HEK293 (cell line): ENCODE data around the gene TNFRSF8.

Experiments
- CTCF ChIA-PET: fragments of 350-600 bp; formaldehyde crosslinking; extraction: SDS; loops from one replicate; lab custom pipeline; 2021; ENCODE audit warnings: antibody characterized with exemption; lab: Yijun Ruan, JAX
- POLR2A ChIA-PET: fragments of 300-600 bp; formaldehyde crosslinking; extraction: SDS; loops from one replicate; lab custom pipeline; 2020; ENCODE audit warnings: antibody characterized with exemption, inconsistent platforms; lab: Yijun Ruan, JAX
- H3K27ac ChIP-seq: fragments of 200-500 bp; sonication (Bioruptor generic); 2 replicates; pipeline ENCODE4 v1.5.1; 2014; ENCODE audit warnings: low read depth, low read length, control low read depth, inconsistent platforms; ENCODE audit errors: extremely low read depth
- H3K36me3 ChIP-seq, 2 experiments: fragments of 200-500 bp in 1 of 2; sonication (Bioruptor generic) in 1 of 2; 1 replicate in 1 of 2; 2 replicates in 1 of 2; pipeline ENCODE4 v1.5.1; 2014 to 2017; ENCODE audit warnings: inconsistent platforms in 2 of 2, low read length in 2 of 2; ENCODE audit not compliant: control insufficient read depth in 2 of 2, insufficient read depth in 1 of 2
- H3K4me1 ChIP-seq: fragments of 200-500 bp; sonication (Bioruptor generic); 2 replicates; pipeline ENCODE4 v1.5.1; 2014; ENCODE audit warnings: mild to moderate bottlenecking, low read length, inconsistent platforms; ENCODE audit not compliant: control insufficient read depth, insufficient read depth
- H3K4me3 ChIP-seq: 2 replicates; pipeline ENCODE4 v1.5.1; 2011; ENCODE audit warnings: low read depth, mild to moderate bottlenecking, control low read depth, low read length, moderate library complexity
- H3K9me3 ChIP-seq: fragments of 200-500 bp; sonication (Bioruptor generic); 2 replicates; pipeline ENCODE4 v1.5.1; 2014; ENCODE audit warnings: low read depth, low read length, inconsistent platforms; ENCODE audit not compliant: control insufficient read depth, insufficient read depth
- AEBP2 ChIP-seq: fragments of 450-650 bp; formaldehyde crosslinking; IDR thresholded peaks from 2 replicates; pipeline ENCODE4 v1.5.1; 2016; ENCODE audit warnings: missing biosample characterization, missing genetic modification characterization, borderline replicate concordance
- GLI2 ChIP-seq: fragments of 450-650 bp; formaldehyde crosslinking; IDR thresholded peaks from 2 replicates; pipeline ENCODE4; 2017; ENCODE audit warnings: missing biosample characterization, missing genetic modification characterization, low read depth, borderline replicate concordance
- KLF9 ChIP-seq: fragments of 450-650 bp; formaldehyde crosslinking; IDR thresholded peaks from 2 replicates; pipeline ENCODE4 v1.5.1; 2016; ENCODE audit warnings: missing biosample characterization, missing genetic modification characterization, low read depth
- MZF1 ChIP-seq: fragments of 450-650 bp; formaldehyde crosslinking; IDR thresholded peaks from 2 replicates; pipeline ENCODE4 v1.5.1; 2017; ENCODE audit warnings: missing biosample characterization, missing genetic modification characterization, borderline replicate concordance
- PRDM1 ChIP-seq: fragments of 450-650 bp; formaldehyde crosslinking; IDR thresholded peaks from 2 replicates; pipeline ENCODE4; 2016; ENCODE audit warnings: missing biosample characterization, missing genetic modification characterization
- REPIN1 ChIP-seq: fragments of 450-650 bp; formaldehyde crosslinking; IDR thresholded peaks from 2 replicates; pipeline ENCODE4 v1.5.1; 2017; ENCODE audit warnings: missing biosample characterization, missing genetic modification characterization, low read depth
- ZNF121 ChIP-seq: fragments of 450-650 bp; formaldehyde crosslinking; IDR thresholded peaks from 2 replicates; pipeline ENCODE4 v1.5.1; 2016; ENCODE audit warnings: missing biosample characterization, missing genetic modification characterization
- ZNF146 ChIP-seq: fragments of 450-650 bp; formaldehyde crosslinking; IDR thresholded peaks from 2 replicates; pipeline ENCODE4 v1.5.1; 2016; ENCODE audit warnings: missing biosample characterization, missing genetic modification characterization
- ZNF155 ChIP-seq: fragments of 450-650 bp; formaldehyde crosslinking; IDR thresholded peaks from 2 replicates; pipeline ENCODE4 v1.5.1; 2016; ENCODE audit warnings: missing biosample characterization, missing genetic modification characterization
- ZNF2 ChIP-seq: fragments of 450-650 bp; formaldehyde crosslinking; IDR thresholded peaks from 2 replicates; pipeline ENCODE4 v1.5.1; 2016; ENCODE audit warnings: missing biosample characterization, missing genetic modification characterization
- ZNF248 ChIP-seq: fragments of 450-650 bp; formaldehyde crosslinking; IDR thresholded peaks from 2 replicates; pipeline ENCODE4 v1.5.1; 2017; ENCODE audit warnings: missing biosample characterization, missing genetic modification characterization
- ZNF274 ChIP-seq, 2 experiments: fragments of 200-500 bp in 1 of 2; fragments of 450-650 bp in 1 of 2; sonication (Bioruptor generic) in 1 of 2; formaldehyde crosslinking in 1 of 2; IDR thresholded peaks; 2 replicates each; pipeline versions ENCODE4 v1.5.1 to v1.6.1; 2014 to 2016; ENCODE audit warnings: borderline replicate concordance in 1 of 2, inconsistent platforms in 1 of 2, low read length in 1 of 2, missing biosample characterization in 1 of 2, missing genetic modification characterization in 1 of 2
- ZNF324 ChIP-seq: fragments of 450-650 bp; formaldehyde crosslinking; IDR thresholded peaks from 2 replicates; pipeline ENCODE4 v1.5.1; 2016; ENCODE audit warnings: missing biosample characterization, missing genetic modification characterization
- ZNF362 ChIP-seq: fragments of 450-650 bp; formaldehyde crosslinking; IDR thresholded peaks from 2 replicates; pipeline ENCODE4 v1.5.1; 2016; ENCODE audit warnings: missing biosample characterization, missing genetic modification characterization
- ZNF398 ChIP-seq: fragments of 450-650 bp; formaldehyde crosslinking; IDR thresholded peaks from 2 replicates; pipeline ENCODE4 v1.5.1; 2017; ENCODE audit warnings: missing biosample characterization, missing genetic modification characterization
- ZNF518A ChIP-seq: fragments of 450-650 bp; formaldehyde crosslinking; conservative IDR thresholded peaks from 2 replicates; pipeline ENCODE4 v1.5.1; 2016; ENCODE audit warnings: low read depth, missing biosample characterization, missing genetic modification characterization
- ZNF529 ChIP-seq: fragments of 450-650 bp; formaldehyde crosslinking; IDR thresholded peaks from 2 replicates; pipeline ENCODE4 v1.5.1; 2017; ENCODE audit warnings: missing genetic modification characterization, missing biosample characterization; ENCODE audit not compliant: insufficient replicate concordance
- ZNF768 ChIP-seq: fragments of 450-650 bp; formaldehyde crosslinking; IDR thresholded peaks from 2 replicates; pipeline ENCODE4 v1.5.1; 2018; ENCODE audit warnings: missing biosample characterization, mild to moderate bottlenecking, missing genetic modification characterization

The TNFRSF8 gene

GRCh38 chr1:12072741-12073140 is 9.6 kb downstream of the TNFRSF8 start:
- no peaks in the 10 kb centered on the region for H3K9me3 ChIP-seq
- CTCF ChIA-PET = no interaction called here
- no peaks in the 10 kb centered on the region for H3K36me3 ChIP-seq
- no peak overlapping the region for H3K4me3 ChIP-seq
- no peak for TF ChIP-seq AEBP2 (tag by site-specific recombination)
- TF ChIP-seq REPIN1 (tag by site-specific recombination) = no peak
- no peak for TF ChIP-seq ZNF324 (tag by site-specific recombination)
- TF ChIP-seq PRDM1 (tag by site-specific recombination) = no peak
- TF ChIP-seq GLI2 (tag by site-specific recombination) = no peak
- TF ChIP-seq ZNF398 (tag by site-specific recombination) = no peak
- TF ChIP-seq ZNF248 = no peak
- TF ChIP-seq ZNF155 (tag by site-specific recombination) = no peak
- TF ChIP-seq KLF9 (tag by site-specific recombination) = no peak
- TF ChIP-seq MZF1 (tag by site-specific recombination) = no peak
- TF ChIP-seq ZNF518A (tag by site-specific recombination) = no peak
- TF ChIP-seq ZNF768 (tag by site-specific recombination) = no peak
- TF ChIP-seq ZNF2 (tag by site-specific recombination) = no peak
- TF ChIP-seq ZNF274 (IDR thresholded peaks at IDR 0.05; ENCODE audit: low read length) = no peak
- TF ChIP-seq ZNF274 (tag by site-specific recombination; IDR thresholded peaks at IDR 0.05; ENCODE audit: borderline replicate concordance) = no peak
- TF ChIP-seq ZNF362 (tag by site-specific recombination) = no peak
- no peak overlapping the region for H3K27ac ChIP-seq
- POLR2A ChIA-PET = no interaction called here
- H3K4me1 ChIP-seq = no peaks in the 10 kb centered on the region

GRCh38 chr1:12073796-12074195 is 10.7 kb downstream of the TNFRSF8 start:
- POLR2A ChIA-PET = no interaction called here
- no peak overlapping the region for H3K4me3 ChIP-seq
- CTCF ChIA-PET = no interaction called here
- no peak overlapping the region for H3K27ac ChIP-seq
- TF ChIP-seq ZNF529 = no peak
- no peak for TF ChIP-seq ZNF121 (tag by site-specific recombination)
- no peak for TF ChIP-seq ZNF146 (tag by site-specific recombination)
- no peaks in the 10 kb centered on the region for H3K36me3 ChIP-seq
- H3K9me3 ChIP-seq = no peaks in the 10 kb centered on the region
- no peaks in the 10 kb centered on the region for H3K4me1 ChIP-seq
